IPS DF 4.7 (cell line): ENCODE data around the gene BCAS1.
"Not testable (repeated sequence)": the region's sequence is repeated elsewhere in the genome, so short reads cannot be mapped to it uniquely, and the experiment has no call there.

Experiments used
- DNase-seq: peaks from one replicate; pipeline ENCODE4 v3.0.0-alpha.2; 2013; ENCODE audit warnings: low spot score; ENCODE audit errors: extremely low read depth

BCAS1 gene

GRCh38 chr20:53990003-53990402 is 80.4 kb downstream of the BCAS1 start:
- DNase-seq: no peak

- DNase-seq: no peak
These were observed 81.0 kb downstream of the BCAS1 start for GRCh38 chr20:53989401-53989800.

DNA sequence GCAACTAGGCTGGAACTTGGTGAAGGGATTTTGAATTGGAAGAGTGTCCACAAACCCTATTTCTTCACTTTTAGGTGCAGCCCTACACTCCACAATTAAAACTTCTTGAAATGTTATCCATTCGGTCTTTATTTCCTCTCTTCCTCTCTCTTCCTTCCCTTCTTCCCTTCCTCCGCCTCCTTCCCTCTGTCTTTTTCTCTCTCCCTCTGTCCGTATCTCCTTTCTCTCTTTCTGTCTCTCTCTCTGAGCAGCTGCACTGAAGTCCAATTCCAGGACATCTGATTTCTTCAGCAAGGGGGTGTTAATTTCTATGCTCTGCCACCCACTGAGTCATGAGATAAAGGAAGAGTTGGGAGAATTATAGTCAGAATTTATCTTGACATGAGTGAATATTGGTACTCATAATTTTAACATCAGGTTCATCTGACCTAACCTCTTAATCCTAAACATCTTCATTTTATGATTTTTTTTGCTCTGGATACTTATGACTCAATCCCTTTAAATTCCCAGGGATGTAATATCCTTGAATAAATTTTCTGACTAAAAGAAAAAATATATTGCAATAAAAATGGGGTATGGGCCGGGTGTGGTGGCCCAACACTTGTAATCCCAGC is 84.2 kb downstream of the BCAS1 start:
- no peak for DNase-seq

DNA sequence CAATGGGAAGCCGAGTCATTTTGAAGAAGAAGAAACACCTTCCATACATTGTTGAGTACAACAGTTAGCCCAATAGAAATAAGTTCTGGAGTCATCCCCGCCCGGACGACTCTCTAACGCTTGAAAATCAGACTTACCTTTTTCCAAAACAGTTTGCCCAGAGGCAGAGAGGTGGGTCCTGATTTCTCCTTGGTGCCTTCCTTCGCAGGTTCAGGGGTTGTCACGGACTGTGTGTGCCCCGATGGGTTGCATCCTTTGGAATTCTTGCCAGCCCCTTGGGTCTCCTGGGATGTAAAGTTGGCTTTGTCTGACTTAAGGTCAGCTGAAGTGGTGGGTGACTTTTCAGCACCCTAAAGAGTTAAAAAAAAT is 85.3 kb downstream of the BCAS1 start:
- no peak for DNase-seq

GRCh38 chr20:53984356-53985149 is 85.8 kb downstream of the BCAS1 start:
- DNase-seq: no peak

DNA sequence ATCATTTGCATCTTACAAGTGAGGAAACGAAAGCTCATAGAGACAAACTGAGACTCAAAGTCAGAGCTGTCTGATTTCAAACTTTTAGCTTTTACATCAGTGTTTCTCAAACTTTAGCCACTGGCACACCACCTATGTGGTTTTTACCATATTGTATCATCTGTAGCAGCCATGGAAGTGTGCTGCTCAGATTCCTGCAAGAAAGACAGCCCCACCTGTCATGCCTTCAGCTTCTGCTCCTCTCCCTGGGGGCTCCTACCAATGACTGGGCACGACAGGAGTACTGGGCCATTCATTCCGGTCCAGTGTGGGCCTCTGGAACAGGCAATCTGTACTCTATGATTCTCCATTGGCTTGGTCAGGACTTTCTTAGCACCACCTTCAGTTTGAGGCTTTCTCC is 87.0 kb downstream of the BCAS1 start:
- no peak for DNase-seq

DNA sequence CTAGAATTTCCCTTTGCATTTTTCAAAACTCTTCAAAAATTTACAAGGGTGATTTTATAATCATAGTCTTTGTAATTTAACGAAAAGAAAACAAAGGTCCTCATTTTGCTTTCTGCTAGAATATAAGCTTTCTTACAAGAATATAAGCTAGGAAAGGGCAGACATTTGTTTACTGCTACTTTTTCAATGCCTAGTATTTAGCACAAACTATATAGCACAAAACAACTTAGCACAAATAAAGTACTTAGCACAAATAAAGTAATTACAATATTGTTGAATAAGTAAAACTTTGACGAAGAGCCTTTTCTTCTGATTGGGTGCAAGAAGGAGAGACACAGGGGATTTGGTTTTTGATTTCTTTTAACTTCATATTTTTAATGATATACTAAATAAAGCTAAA is 87.8 kb downstream of the BCAS1 start:
- DNase-seq: no peak

GRCh38 chr20:53981752-53982437 is 88.5 kb downstream of the BCAS1 start:
- no peak for DNase-seq

DNA sequence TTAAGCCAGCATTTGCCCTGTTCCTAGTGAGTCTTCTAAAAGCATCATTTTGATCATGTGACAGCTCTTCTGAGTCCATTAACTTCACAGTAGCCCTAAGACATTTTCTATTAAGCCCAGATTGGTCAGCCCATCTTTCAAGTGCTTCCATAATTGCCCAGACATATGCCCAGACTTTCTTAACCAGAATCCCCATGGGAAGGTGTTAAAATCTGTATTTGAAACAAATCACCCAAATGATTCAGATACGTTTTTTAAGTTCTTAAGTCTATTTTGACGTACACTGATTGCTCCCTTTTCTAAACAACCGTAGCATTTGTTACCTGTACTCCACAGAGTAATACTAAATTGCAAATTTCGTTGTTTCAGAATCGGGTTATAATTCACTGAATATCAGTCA is 89.3 kb downstream of the BCAS1 start:
- DNase-seq: no peak

GRCh38 chr20:53980031-53980465 is 90.3 kb downstream of the BCAS1 start:
- DNase-seq: no peak

GRCh38 chr20:53978497-53978896 is 91.9 kb downstream of the BCAS1 start:
- DNase-seq: no peak

- DNase-seq: no peak
These were observed 93.0 kb downstream of the BCAS1 start for GRCh38 chr20:53977391-53977790.

GRCh38 chr20:53975761-53976160 is 94.6 kb downstream of the BCAS1 start:
- DNase-seq: no peak

DNA sequence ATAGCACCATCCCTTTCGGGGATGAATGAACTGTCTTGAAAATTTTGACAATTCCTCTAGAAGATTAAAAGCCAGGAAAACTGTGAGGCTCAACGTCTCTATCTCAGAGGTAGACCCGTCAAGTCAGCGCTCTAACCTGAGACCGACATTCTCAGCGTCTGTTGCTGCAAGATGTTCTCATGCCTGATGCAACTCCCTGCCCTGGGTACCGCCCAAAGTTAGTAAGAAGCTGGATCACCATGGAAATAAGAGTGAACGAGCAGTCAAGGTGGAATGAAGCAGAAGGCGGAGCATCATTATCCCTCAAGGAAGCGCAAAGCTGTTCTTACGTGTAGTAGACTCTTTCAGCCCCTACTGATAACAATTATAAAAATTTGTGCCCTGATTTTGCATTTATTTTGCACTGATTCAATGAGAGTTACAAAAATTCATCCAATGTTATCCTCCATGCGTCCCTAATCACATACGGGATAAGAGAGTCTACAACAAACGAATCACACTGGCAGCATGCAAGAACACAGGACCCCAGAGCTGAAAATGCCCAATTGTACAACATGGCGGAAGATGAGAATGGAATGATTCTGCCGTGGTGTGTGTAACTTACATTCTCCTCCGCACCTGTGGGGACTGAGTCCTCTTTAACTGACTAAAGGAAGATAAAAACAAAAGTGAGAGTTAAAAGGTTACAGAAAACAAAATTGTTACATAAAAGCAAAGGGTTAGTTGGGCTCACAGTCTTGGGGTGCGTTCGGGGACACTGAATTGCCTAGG is 95.4 kb downstream of the BCAS1 start:
- DNase-seq: no peak

GRCh38 chr20:53973882-53974281 is 96.5 kb downstream of the BCAS1 start:
- DNase-seq: not testable (repeated sequence)

DNA sequence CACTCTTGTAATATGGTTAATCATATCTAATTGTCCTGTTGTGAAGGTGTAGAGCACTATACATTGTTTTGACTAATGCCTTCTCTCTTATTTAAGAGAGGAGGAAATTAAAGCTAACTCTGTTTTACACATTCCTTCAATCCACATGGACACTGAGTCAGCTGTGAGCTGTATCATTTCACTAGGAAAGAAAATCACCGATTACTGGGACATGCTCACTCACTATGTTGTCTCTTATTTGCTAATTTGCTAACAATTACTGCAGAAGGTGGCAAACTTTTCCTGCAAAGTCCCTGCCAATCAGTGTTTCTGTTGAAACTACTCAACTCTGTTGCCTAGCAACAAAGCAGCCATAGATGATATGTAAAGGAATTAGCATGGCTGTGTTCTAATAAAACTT is 98.2 kb downstream of the BCAS1 start:
- DNase-seq: no peak

DNA sequence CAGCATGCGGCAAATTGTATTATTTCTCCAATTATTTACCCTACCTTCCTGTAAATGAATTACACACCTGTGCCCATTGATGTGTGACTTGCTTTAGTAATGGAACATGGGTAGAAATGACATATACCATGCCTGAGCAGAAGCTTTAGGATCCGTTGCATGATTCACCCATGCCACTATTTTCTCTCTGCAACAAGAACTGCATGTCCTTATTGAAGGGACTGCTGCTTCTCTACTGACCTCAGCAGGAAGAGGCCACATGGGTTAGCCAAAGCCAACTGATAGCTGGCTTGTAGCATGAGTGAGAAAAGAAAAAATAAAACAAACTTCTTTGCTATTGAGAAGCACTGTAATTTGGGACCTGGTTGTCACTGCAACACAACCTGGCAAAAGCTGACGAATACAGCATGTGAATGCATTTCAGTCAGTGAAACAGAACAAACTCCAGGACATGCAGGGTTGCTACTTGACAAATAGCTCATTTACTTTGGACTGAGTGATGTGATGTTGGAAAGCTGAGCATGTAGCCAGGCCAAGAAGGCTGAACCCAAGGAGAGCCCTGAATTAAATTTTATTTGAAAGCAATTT is 99.2 kb downstream of the BCAS1 start:
- DNase-seq: no peak

DNA sequence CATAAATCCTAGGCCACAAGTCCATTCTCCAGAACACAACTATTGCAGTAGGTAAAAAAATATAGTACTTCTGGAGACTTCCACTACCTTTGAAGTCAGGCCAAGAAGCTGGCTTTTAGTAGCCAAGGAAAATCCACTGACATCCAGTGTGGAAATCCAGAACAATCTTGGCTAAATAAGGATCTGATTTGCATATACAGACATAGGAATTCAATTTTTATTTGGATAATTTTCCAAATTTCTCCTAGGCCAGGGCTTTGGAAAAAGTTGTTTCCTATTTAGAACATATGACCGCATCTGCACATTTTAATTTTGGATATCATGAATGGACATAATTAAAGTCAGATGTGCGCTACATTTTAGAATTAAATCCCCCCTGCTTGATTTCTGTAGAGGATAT is 100.2 kb downstream of the BCAS1 start:
- no peak for DNase-seq

GRCh38 chr20:53967527-53967926 is 102.9 kb downstream of the BCAS1 start:
- DNase-seq: no peak

DNA sequence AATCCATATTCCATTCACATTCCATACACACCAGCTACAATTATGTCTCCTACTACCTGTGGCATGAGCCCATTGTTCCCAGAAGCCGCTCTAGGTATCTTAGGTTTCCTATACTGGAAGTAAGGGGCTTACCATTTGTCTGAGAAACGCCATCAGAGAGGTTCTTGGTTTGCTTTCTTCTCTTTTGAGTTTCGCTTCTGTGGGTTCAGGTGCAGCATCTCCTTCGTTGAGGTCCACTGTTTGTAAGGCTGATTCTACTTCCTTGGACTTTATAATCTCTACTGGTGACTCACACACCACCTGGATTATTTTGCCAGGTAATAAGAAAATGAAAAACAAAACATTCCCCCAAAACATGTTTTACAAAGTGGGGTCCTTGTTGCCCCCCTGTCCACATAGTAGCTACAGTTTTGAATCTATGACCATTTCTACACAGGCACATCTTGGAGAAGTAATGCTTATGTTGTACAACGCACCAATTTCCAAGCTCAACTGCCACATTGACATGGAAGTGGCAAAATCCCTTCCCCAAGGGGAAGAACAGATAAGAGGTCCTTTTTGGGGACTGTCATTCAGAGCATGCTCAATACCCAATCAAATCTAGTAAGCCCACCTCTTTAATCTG is 103.5 kb downstream of the BCAS1 start:
- no peak for DNase-seq
